H54 (cell line): ENCODE measurements around the gene HOXD11.

Experiments used
- DNase-seq: peaks from one replicate; pipeline ENCODE4 v3.0.0; 2011; ENCODE audit warnings: low spot score, mixed read lengths; ENCODE audit not compliant: insufficient read length
- FAIRE-seq: peaks from 3 replicates; lab custom pipeline; 2011; peaks lifted over from hg19 to GRCh38; lab: Jason Lieb, UNC
- POLR2A ChIP-seq: IDR thresholded peaks from 2 replicates; pipeline ENCODE4 v1.6.1; 2011; ENCODE audit warnings: low read depth, mild to moderate bottlenecking, low read length

HOXD11 gene

DNA sequence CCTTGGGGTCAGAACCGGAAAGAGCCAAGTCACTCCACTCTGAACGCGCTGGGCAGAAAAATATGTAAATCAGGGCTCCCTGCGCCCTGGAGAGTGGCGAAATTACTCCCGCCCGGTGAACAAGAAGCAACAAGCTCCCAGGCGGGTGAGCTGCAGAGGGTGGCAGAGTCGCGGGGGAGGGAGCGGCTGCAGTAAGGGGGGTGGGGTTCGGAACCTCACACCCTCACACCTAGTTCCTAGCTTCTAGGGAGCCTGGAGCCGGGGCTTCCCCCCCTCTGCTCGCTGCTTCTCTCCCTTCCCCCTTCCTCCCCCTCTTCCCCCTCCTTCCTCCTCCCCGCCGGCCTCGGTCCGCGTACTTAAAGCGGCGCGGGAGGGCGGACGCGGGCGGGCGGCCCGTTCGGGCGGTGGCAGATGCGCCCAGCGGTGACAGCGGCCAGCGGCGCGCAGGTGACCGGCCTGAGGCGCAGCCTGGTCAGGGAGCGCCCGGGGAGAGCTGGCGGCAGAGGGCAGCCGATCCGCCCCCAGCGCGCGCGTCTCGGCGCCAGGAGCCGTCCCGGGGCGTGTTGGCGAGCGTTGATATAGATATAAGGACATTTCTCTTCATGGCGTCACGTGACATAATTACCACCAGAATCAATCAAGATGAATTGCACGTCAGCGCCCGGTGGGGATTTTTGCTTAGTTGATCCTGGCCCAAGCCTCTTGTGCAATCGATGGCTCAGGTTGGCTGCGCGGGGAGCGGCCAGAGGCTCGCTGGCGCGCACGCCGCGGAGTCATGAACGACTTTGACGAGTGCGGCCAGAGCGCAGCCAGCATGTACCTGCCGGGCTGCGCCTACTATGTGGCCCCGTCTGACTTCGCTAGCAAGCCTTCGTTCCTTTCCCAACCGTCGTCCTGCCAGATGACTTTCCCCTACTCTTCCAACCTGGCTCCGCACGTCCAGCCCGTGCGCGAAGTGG is at the start of gene HOXD11:
Gene HOXD11 (plus strand): TSS at position 700 of the 959 bp plus-strand sequence. CDS start 76 bp downstream, at position 776.
- DNase-seq (peak; percentile 90), FAIRE-seq (peak; percentile 30)
- no peak for TF ChIP-seq POLR2A

DNA sequence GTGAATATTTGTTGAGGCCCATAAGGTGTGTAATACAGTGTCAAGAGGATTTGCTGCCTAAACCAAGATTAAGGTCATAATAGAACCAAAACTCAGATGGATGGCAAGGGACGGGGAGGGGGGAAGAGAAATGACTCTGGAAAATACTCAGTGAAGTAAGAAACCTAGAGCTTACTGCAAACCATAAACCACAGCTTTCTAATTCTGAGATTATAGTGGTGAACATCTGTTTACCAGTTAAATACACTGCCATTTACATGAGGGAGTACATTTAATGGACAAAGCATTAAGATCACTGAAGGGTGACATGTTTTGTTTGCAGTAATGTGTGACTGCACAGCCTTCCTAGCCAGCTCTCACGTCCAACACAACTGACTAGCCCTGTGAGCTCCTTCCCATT is 43.1 kb upstream of the HOXD11 start:
- TF ChIP-seq POLR2A, result no peak
- no peak for FAIRE-seq
- no peak for DNase-seq

- no peak for FAIRE-seq
- DNase-seq, result no peak
- no peak for TF ChIP-seq POLR2A
These were observed 40.2 kb upstream of the HOXD11 start for GRCh38 chr2:176066645-176067588.

- FAIRE-seq (no peak), DNase-seq (no peak)
- no peak for TF ChIP-seq POLR2A
These were observed 39.3 kb upstream of the HOXD11 start for GRCh38 chr2:176067589-176068418.

DNA sequence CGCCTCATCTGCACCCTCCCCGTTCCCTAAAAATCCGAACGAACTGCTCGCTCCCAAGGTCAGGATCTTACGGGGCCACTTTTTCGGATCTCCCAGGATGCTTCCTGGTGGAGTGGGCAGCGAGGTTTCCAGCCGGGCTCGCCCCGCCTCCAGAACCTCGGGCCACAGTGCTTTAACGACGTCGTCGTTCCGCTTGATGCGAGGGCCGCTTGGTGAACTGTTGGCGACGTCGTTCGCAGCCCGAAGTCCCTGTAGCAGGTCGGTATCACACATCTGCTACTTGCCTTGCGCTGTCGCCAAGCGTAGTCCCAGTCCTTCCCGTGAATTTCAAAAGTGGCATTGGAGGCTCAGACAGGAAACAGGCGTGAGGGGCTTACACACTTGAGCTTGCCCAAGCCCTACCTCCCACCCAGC is 38.7 kb upstream of the HOXD11 start:
- DNase-seq (no peak), FAIRE-seq (no peak)
- no peak for TF ChIP-seq POLR2A

- DNase-seq, result no peak
- TF ChIP-seq POLR2A, result no peak
- FAIRE-seq, result no peak
These were observed 35.5 kb upstream of the HOXD11 start for GRCh38 chr2:176071330-176072291.

DNA sequence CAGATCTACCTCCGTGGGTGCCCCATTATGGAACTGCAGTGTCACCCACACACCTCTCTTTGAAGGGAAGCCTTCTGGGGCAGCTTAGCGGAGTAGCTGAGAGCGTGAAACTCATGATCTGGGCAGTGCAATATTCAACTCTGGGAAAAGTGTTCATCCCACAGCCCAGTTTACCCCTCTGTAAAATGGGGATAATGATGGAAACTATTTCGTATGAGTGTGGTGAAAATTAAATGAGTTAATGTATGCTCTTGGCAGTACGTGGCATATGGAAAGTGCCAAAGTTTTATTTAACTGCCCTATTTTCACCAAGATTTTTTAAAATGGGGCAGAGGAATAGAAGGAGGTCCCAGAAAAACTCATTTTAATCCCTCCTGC is 34.8 kb upstream of the HOXD11 start:
- no peak for TF ChIP-seq POLR2A
- FAIRE-seq (no peak), DNase-seq (no peak)

DNA sequence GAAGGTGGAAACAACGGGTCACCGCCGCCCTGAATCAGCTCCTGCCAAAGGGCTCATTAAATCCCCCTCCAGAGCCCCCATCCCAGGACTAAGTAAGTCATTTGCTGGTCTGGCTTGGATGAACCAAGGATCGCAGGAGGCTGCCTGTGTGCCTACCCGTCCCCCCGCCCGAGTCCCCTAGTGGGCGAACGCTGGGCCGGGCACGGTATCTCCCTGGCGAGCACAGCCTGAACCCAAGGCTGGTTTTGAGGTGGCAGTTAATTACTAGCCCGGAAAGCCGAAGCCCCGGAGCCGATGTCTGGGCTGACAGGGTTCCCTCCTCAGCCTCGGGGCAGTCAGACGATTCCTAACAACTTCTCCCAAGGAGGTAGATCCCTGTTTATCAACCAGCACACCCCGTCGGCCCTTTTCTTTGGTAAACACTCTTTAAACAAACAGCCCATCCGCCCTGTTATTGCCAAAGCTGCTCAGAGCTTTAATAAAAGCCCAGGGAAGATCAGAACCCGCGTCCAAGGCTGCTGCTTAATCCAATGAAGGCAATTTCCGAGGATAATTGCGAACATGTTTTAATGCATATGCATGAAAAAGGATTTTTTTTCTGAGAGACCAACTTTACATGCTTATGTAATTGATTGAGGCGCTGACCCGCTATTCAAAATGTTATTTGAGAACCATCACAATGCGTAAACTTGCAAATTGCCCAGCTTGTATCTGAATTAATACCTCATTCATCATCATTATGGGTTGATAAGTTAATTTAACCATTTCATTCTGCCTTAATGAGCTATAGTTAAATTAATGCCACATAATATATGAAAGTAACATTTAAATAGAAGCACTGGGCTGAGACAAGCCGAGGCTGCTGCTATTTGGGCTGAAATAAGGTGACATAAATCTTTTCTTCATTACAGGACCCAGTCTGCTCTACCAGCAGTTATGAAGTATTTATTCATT is 33.9 kb upstream of the HOXD11 start:
- no peak for DNase-seq
- FAIRE-seq, result no peak
- TF ChIP-seq POLR2A, result no peak

DNA sequence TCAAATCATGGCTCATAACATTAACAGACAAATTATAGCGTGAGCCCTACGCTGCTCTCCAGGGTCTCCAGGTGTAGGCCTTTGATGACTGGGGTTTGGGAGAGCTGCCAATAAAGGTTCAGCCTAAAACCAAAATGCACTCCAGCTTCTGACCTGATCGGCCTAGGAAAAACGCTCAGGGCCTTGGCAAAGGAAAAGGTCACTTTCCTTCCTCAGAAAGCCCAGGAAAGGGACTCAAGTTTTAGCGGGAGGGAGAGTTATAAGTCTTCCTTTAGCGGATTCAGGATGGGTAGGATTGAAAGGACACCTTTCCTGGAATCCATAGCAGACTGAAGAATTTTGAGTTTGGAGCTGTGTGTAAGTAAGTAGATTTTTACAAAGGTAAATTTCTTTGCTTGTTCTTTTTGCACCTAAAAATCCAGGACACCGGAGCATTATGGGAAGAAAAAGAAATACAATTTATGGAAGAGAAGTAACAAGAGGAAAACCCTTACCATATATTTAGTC is 32.1 kb upstream of the HOXD11 start:
- no peak for DNase-seq
- FAIRE-seq, result no peak
- TF ChIP-seq POLR2A, result no peak

- DNase-seq, result no peak
- FAIRE-seq, result no peak
- no peak for TF ChIP-seq POLR2A
These were observed 31.6 kb upstream of the HOXD11 start for GRCh38 chr2:176075481-176075880.

DNA sequence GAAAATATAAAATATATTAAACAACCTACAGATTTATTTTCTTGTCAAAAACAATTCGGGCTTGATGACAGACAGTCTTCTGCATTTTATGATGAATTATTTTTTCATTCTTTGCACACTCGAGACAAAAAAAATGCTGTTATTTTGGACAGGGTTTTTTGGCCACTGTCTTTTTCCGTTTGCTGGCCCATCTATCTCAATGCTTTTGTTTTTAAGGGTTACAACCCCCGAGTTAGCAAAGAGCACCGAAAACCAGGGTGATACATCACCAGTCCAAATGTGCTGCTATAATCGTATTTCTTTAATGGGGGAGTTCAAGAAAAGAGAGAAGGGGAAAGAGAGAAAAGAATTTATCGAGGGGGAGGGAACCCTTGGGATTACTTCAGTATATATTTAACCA is 31.0 kb upstream of the HOXD11 start:
- DNase-seq, result no peak
- no peak for TF ChIP-seq POLR2A
- no peak for FAIRE-seq
